H1 (cell line): ENCODE results near the gene PHLPP1. TPM values are rescaled to one million over a fixed set of nuclear protein-coding genes. Genes with fewer than 3 reads are reported as not detected.

Source experiments
- CTCF ChIA-PET: fragments of 300-600 bp; sonication (Branson Sonifier 250); formaldehyde crosslinking; loops from one replicate; lab custom pipeline; 2021; ENCODE audit not compliant: partially characterized antibody; lab: Charles Lee
- POLR2A ChIA-PET: fragments of 300-600 bp; sonication (Branson Sonifier 250); formaldehyde crosslinking; loops from one replicate; lab custom pipeline; 2021; ENCODE audit warnings: inconsistent platforms; ENCODE audit not compliant: partially characterized antibody; lab: Charles Lee
- DNase-seq, 2 experiments: peaks; one replicate each; pipeline versions ENCODE4 v3.0.0 to v3.0.0-alpha.2; 2010 to 2022; ENCODE audit warnings: low spot score in 2 of 2, low read depth in 1 of 2, mixed read lengths in 1 of 2
- FAIRE-seq: peaks from 2 replicates; lab custom pipeline; 2011; peaks lifted over from hg19 to GRCh38; lab: Jason Lieb, UNC
- H2AFZ ChIP-seq: 2 replicates; pipeline ENCODE4 v1.8.1; 2012; ENCODE audit warnings: low read length, inconsistent platforms
- H2AK5ac ChIP-seq: 2 replicates; pipeline ENCODE4 v1.6.1; 2013; ENCODE audit warnings: low read depth, low read length
- H2BK120ac ChIP-seq: replicated peaks from 2 replicates; pipeline ENCODE3; 2013; ENCODE audit warnings: low read depth, low read length, inconsistent platforms
- H2BK12ac ChIP-seq: 2 replicates; pipeline ENCODE4 v1.6.1; 2013; ENCODE audit warnings: low read depth, low read length
- H2BK15ac ChIP-seq: 2 replicates; pipeline ENCODE4 v1.6.1; 2013; ENCODE audit warnings: low read length
- H2BK20ac ChIP-seq: 2 replicates; pipeline ENCODE4 v1.6.1; 2013; ENCODE audit warnings: low read length
- H2BK5ac ChIP-seq: 2 replicates; pipeline ENCODE4 v1.6.1; 2013; ENCODE audit warnings: low read depth, low read length
- H3K14ac ChIP-seq: 2 replicates; pipeline ENCODE4 v1.6.1; 2013; ENCODE audit warnings: inconsistent platforms; ENCODE audit not compliant: insufficient read length
- H3K18ac ChIP-seq: 2 replicates; pipeline ENCODE4 v1.6.1; 2013; ENCODE audit warnings: low read length; ENCODE audit errors: extremely low read depth
- H3K23ac ChIP-seq: 2 replicates; pipeline ENCODE4 v1.6.1; 2013; ENCODE audit warnings: inconsistent platforms; ENCODE audit not compliant: insufficient read length
- H3K23me2 ChIP-seq: 2 replicates; pipeline ENCODE4 v1.6.1; 2013; ENCODE audit warnings: low read depth, low read length
- H3K27ac ChIP-seq: 2 replicates; pipeline ENCODE4 v1.6.1; 2011; ENCODE audit warnings: low read depth, low read length, inconsistent platforms
- H3K27me3 ChIP-seq, 4 experiments: replicated peaks in 1 of 4; 1 replicate in 1 of 4; 2 replicates in 3 of 4; pipeline versions ENCODE4 v1.6.1 to v1.8.1; 2011 to 2013; ENCODE audit warnings: low read length in 3 of 4, mild to moderate bottlenecking in 3 of 4, inconsistent platforms in 2 of 4, mixed read lengths in 2 of 4, moderate library complexity in 1 of 4; ENCODE audit not compliant: control insufficient read depth in 3 of 4, insufficient read depth in 3 of 4; ENCODE audit errors: extremely low read depth in 1 of 4
- H3K36me3 ChIP-seq, 4 experiments: 2 replicates each; pipeline versions ENCODE4 v1.6.1 to v1.8.1; 2011 to 2013; ENCODE audit warnings: mild to moderate bottlenecking in 4 of 4, low read length in 3 of 4, moderate library complexity in 2 of 4, control low read depth in 1 of 4, inconsistent platforms in 1 of 4; ENCODE audit not compliant: insufficient read depth in 4 of 4, control insufficient read depth in 2 of 4
- H3K4ac ChIP-seq: replicated peaks from 2 replicates; pipeline ENCODE3; 2013; ENCODE audit warnings: low read length, low read depth, mixed read lengths, inconsistent platforms; ENCODE audit not compliant: insufficient read length
- H3K4me1 ChIP-seq, 4 experiments: replicated peaks in 1 of 4; 1 replicate in 1 of 4; 2 replicates in 3 of 4; pipeline versions ENCODE4 v1.6.1 to v1.8.1; 2011 to 2013; ENCODE audit warnings: low read length in 3 of 4, inconsistent platforms in 2 of 4, mixed read lengths in 1 of 4; ENCODE audit not compliant: insufficient read depth in 4 of 4, control insufficient read depth in 3 of 4
- H3K4me2 ChIP-seq, 2 experiments: 2 replicates each; pipeline versions ENCODE4 v1.6.1 to v1.8.1; 2011 to 2013; ENCODE audit warnings: low read depth in 2 of 2, low read length in 2 of 2, control low read depth in 1 of 2, inconsistent platforms in 1 of 2, mild to moderate bottlenecking in 1 of 2; ENCODE audit not compliant: insufficient read depth in 1 of 2
- H3K4me3 ChIP-seq, 4 experiments: fragments of 200-600, 300-600 bp in 1 of 4; sonication (generic), shearing (Covaris generic), sonication (Bioruptor Twin) in 1 of 4; 2 replicates each; pipeline versions ENCODE4 v1.5.1 to v1.8.1; 2011 to 2016; ENCODE audit warnings: low read length in 4 of 4, low read depth in 3 of 4, control low read depth in 2 of 4, inconsistent platforms in 2 of 4, mild to moderate bottlenecking in 2 of 4, mixed read lengths in 1 of 4, moderate library complexity in 1 of 4; ENCODE audit not compliant: insufficient read depth in 2 of 4; ENCODE audit errors: extremely low read depth in 1 of 4
- H3K56ac ChIP-seq: replicated peaks from 2 replicates; pipeline ENCODE3; 2013; ENCODE audit warnings: low read depth, mild to moderate bottlenecking, mixed read lengths, low read length, inconsistent platforms; ENCODE audit not compliant: insufficient read length
- H3K79me1 ChIP-seq: 2 replicates; pipeline ENCODE4 v1.6.1; 2013; ENCODE audit warnings: low read depth, low read length, control low read depth
- H3K79me2 ChIP-seq, 2 experiments: 2 replicates each; pipeline versions ENCODE4 v1.6.1 to v1.8.1; 2012 to 2013; ENCODE audit warnings: low read length in 2 of 2, mild to moderate bottlenecking in 2 of 2, inconsistent platforms in 1 of 2; ENCODE audit not compliant: insufficient read depth in 2 of 2, control insufficient read depth in 1 of 2
- H3K9ac ChIP-seq, 4 experiments: replicated peaks in 1 of 4; 1 replicate in 1 of 4; 2 replicates in 3 of 4; pipeline versions ENCODE4 v1.6.1 to v1.8.1; 2011 to 2013; ENCODE audit warnings: low read depth in 3 of 4, low read length in 3 of 4, control low read depth in 2 of 4, mild to moderate bottlenecking in 2 of 4, moderate library complexity in 2 of 4, inconsistent platforms in 1 of 4; ENCODE audit errors: extremely low read depth in 1 of 4
- H3K9me3 ChIP-seq, 2 experiments: 2 replicates each; pipeline versions ENCODE4 v1.6.1 to v1.8.1; 2012 to 2013; ENCODE audit warnings: mild to moderate bottlenecking in 2 of 2, moderate library complexity in 2 of 2, control low read depth in 1 of 2, inconsistent platforms in 1 of 2, low read depth in 1 of 2, low read length in 1 of 2, mixed read lengths in 1 of 2; ENCODE audit not compliant: insufficient read depth in 2 of 2
- H4K20me1 ChIP-seq, 2 experiments: replicated peaks in 1 of 2; 2 replicates each; pipeline versions ENCODE3 to v1.8.1; 2011 to 2013; ENCODE audit warnings: inconsistent platforms in 2 of 2, low read length in 2 of 2, mild to moderate bottlenecking in 1 of 2; ENCODE audit not compliant: insufficient read depth in 2 of 2, control insufficient read depth in 1 of 2
- H4K5ac ChIP-seq: 2 replicates; pipeline ENCODE4 v1.6.1; 2013; ENCODE audit warnings: low read length, low read depth, mixed read lengths, inconsistent platforms; ENCODE audit not compliant: insufficient read length
- H4K8ac ChIP-seq: 2 replicates; pipeline ENCODE4 v1.8.0; 2013; ENCODE audit warnings: mild to moderate bottlenecking, moderate library complexity, low read length, inconsistent platforms; ENCODE audit not compliant: insufficient read depth; ENCODE audit errors: extremely low read depth
- H4K91ac ChIP-seq: replicated peaks from 2 replicates; pipeline ENCODE3; 2013; ENCODE audit warnings: low read length, mixed read lengths, inconsistent platforms; ENCODE audit not compliant: insufficient read length
- BACH1 ChIP-seq: IDR thresholded peaks from 2 replicates; pipeline ENCODE4 v1.6.1; 2012; ENCODE audit warnings: low read length, improper control_type of control experiment
- EGR1 ChIP-seq: IDR thresholded peaks from 2 replicates; pipeline ENCODE4 v1.6.1; 2011; ENCODE audit warnings: low read depth, low read length, borderline replicate concordance
- EP300 ChIP-seq, 2 experiments: IDR thresholded peaks; 1 replicate in 1 of 2; 2 replicates in 1 of 2; pipeline ENCODE4 v1.6.1; 2011 to 2012; ENCODE audit warnings: low read depth in 2 of 2, low read length in 2 of 2, mild to moderate bottlenecking in 2 of 2, borderline replicate concordance in 1 of 2, inconsistent platforms in 1 of 2, moderate library complexity in 1 of 2
- JUN ChIP-seq: IDR thresholded peaks from 2 replicates; pipeline ENCODE4 v1.6.1; 2011; ENCODE audit warnings: low read depth, mild to moderate bottlenecking, improper control_type of control experiment, low read length
- NANOG ChIP-seq: IDR thresholded peaks from 2 replicates; pipeline ENCODE4 v1.6.1; 2011; ENCODE audit warnings: low read length, low read depth, mild to moderate bottlenecking, inconsistent platforms; ENCODE audit not compliant: insufficient read depth, poor library complexity, severe bottlenecking
- SIN3A ChIP-seq, 2 experiments: IDR thresholded peaks in 1 of 2; conservative IDR thresholded peaks in 1 of 2; 2 replicates each; pipeline ENCODE4 v1.6.1; 2011 to 2012; ENCODE audit warnings: low read length in 2 of 2, improper control_type of control experiment in 1 of 2, low read depth in 1 of 2, mild to moderate bottlenecking in 1 of 2
- TBP ChIP-seq: IDR thresholded peaks from 2 replicates; pipeline ENCODE4 v1.6.1; 2011; ENCODE audit warnings: low read depth, low read length, improper control_type of control experiment
- WGBS, 2 experiments: shearing (Covaris generic) in 1 of 2; methylation state at CpG; one replicate each; pipeline versions ENCODE4 v1.1.6 to v1.1.7; 2013 to 2015; ENCODE audit warnings: low lambda C conversion rate in 2 of 2, mixed read lengths in 2 of 2, inconsistent platforms in 1 of 2, low coverage in 1 of 2, missing lambda C conversion rate in 1 of 2; ENCODE audit not compliant: insufficient replicate concordance in 2 of 2, insufficient coverage in 1 of 2, insufficient read length in 1 of 2; ENCODE audit errors: extremely low coverage in 1 of 2, missing lambda C conversion rate in 1 of 2; 5-methylcytosine and 5-hydroxymethylcytosine counted together
- polyA plus RNA-seq, 7 experiments: library from polyadenylated mRNA; depleted of rRNA in 3 of 7; stranded (reverse) in 5 of 7; unstranded in 2 of 7; fragments of >200 nt in 5 of 7; fragments of 200-250 nt in 2 of 7; gene quantifications; 1 replicate in 5 of 7; 2 replicates in 1 of 7; 4 replicates in 1 of 7; pipeline versions ENCODE4 v1.2.1 to v1.2.3, GENCODE V29; 2011 to 2013; ENCODE audit warnings: missing spikeins in 2 of 7, mixed read lengths in 2 of 7
- total RNA-seq: library from RNA; stranded (reverse); fragmentation: NEBNext Ultra II Directional; extraction: Animal tissue kit (Norgen Biotek cat#: 25700); gene quantifications from 2 replicates; pipeline ENCODE4 v1.2.1, GENCODE V29; 2021
- TF ChIP-seq, protein P1 (sequence below): IDR thresholded peaks from 2 replicates; pipeline ENCODE4 v1.6.1; 2012; ENCODE audit warnings: low read length, inconsistent platforms

PHLPP1 gene
- total and polyA plus RNA-seq, 2 of the 8 experiments (the other 6 are each of a cell fraction or from before 2014, with no cell fraction given), result 28.0 to 66.3 TPM

GRCh38 chr18:62976227-62976626, 260.9 kb downstream of the PHLPP1 start:
- no peak overlapping the region for H4K5ac ChIP-seq
- no peak overlapping the region for H3K9ac ChIP-seq
- peaks cover 3 to 12% (median 5%) of the 10 kb centered on the region in 4 experiments for H3K4me1 ChIP-seq
- no peaks in the 10 kb centered on the region for H3K27me3 ChIP-seq
- H2AK5ac ChIP-seq, result no peak overlapping the region
- H3K36me3 ChIP-seq, result peaks cover 12 to 49% (median 33%) of the 10 kb centered on the region in 4 experiments
- no peaks in the 10 kb centered on the region; a peak in 1 of 4 replicates for H3K79me2 ChIP-seq
- CTCF ChIA-PET, result interaction anchor here (1.2 kb wide), 1 partner anchor 18 kb away, joined by 3 read pairs; no protein-coding TSS in a partner anchor
- FAIRE-seq (no peak), DNase-seq (no peak)
- peaks cover 6% of the 10 kb centered on the region; the same call in 1 of the 2 replicates for H3K79me1 ChIP-seq
- H3K56ac ChIP-seq, result no peak overlapping the region
- H2BK5ac ChIP-seq, result no peak overlapping the region
- no peak overlapping the region for H3K14ac ChIP-seq
- H3K9me3 ChIP-seq, result no peaks in the 10 kb centered on the region
- POLR2A ChIA-PET, result no interaction called here
- H2BK12ac ChIP-seq, result no peak overlapping the region
- no peak overlapping the region for H3K4me2 ChIP-seq
- H3K18ac ChIP-seq, result no peak overlapping the region
- H4K91ac ChIP-seq, result no peak overlapping the region
- H3K4me3 ChIP-seq, result no peak overlapping the region
- H3K4ac ChIP-seq, result no peak overlapping the region
- no peak overlapping the region for H3K23ac ChIP-seq
- H3K23me2 ChIP-seq, result no peaks in the 10 kb centered on the region
- H2AFZ ChIP-seq, result no peak overlapping the region
- no peak overlapping the region for H2BK15ac ChIP-seq
- peaks cover 1 to 4% of the 10 kb centered on the region in 2 experiments for H4K20me1 ChIP-seq
- TF ChIP-seq TBP (no peak), EP300 (IDR thresholded peaks at IDR 0.05; ENCODE audit: borderline replicate concordance in 1 of 2, low read depth in 2 of 2, low read length in 2 of 2) (no peak), BACH1 (no peak), EGR1 (no peak), JUN (no peak), SIN3A (conservative IDR thresholded peaks at IDR 0.05 in 1 of 2, IDR thresholded peaks at IDR 0.05 in 1 of 2; ENCODE audit: low read depth in 1 of 2, low read length in 2 of 2) (no peak), NANOG (no peak)
- TF ChIP-seq, protein P1, sequence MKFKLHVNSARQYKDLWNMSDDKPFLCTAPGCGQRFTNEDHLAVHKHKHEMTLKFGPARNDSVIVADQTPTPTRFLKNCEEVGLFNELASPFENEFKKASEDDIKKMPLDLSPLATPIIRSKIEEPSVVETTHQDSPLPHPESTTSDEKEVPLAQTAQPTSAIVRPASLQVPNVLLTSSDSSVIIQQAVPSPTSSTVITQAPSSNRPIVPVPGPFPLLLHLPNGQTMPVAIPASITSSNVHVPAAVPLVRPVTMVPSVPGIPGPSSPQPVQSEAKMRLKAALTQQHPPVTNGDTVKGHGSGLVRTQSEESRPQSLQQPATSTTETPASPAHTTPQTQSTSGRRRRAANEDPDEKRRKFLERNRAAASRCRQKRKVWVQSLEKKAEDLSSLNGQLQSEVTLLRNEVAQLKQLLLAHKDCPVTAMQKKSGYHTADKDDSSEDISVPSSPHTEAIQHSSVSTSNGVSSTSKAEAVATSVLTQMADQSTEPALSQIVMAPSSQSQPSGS, result no peak
- WGBS, 2 experiments, result 92% methylated on average over 5 of the region's 5 CpGs; no CpG with 5 or more reads in 1 of the 2 experiments
- H2BK20ac ChIP-seq, result no peak overlapping the region
- H4K8ac ChIP-seq, result no peak overlapping the region
- H2BK120ac ChIP-seq, result no peak overlapping the region
- H3K27ac ChIP-seq, result no peak overlapping the region
